CD4-positive, CD25-positive, alpha-beta regulatory T cell (primary cell): ENCODE measurements around the gene AGPAT4. TPM values are rescaled to one million over a fixed set of nuclear protein-coding genes. Genes with fewer than 3 reads are reported as not detected.

Experiments used
- ATAC-seq, 2 donors: fragments of 150-1000 bp; cut with Tn5 transposase; one replicate each; pipeline ENCODE4 v1.10.0; 2021; ENCODE audit warnings: low read depth in 2 of 2, moderate number of reproducible peaks in 2 of 2, moderate library complexity in 1 of 2
- DNase-seq, 3 donors: peaks; one replicate each; pipeline versions ENCODE4 v3.0.0 to v3.0.0-alpha.2; 2012 to 2022; ENCODE audit warnings: mixed read lengths in 1 of 3
- H3K27ac ChIP-seq: one replicate; pipeline ENCODE4 v1.7.0; 2013; ENCODE audit warnings: mild to moderate bottlenecking, low read length; ENCODE audit not compliant: insufficient read depth, poor library complexity, severe bottlenecking
- H3K27me3 ChIP-seq: one replicate; pipeline ENCODE4 v1.7.0; 2013; ENCODE audit warnings: low read length; ENCODE audit not compliant: control insufficient read depth, insufficient read depth
- H3K36me3 ChIP-seq: one replicate; pipeline ENCODE4 v1.7.0; 2013; ENCODE audit warnings: mild to moderate bottlenecking, low read length, moderate library complexity; ENCODE audit not compliant: control insufficient read depth, insufficient read depth
- H3K4me1 ChIP-seq: 2 replicates; pipeline ENCODE4 v1.7.0; 2013; ENCODE audit warnings: mild to moderate bottlenecking, low read length; ENCODE audit not compliant: insufficient read depth, control insufficient read depth, poor library complexity, severe bottlenecking
- H3K4me3 ChIP-seq: one replicate; pipeline ENCODE4 v1.7.0; 2013; ENCODE audit warnings: low read depth, mild to moderate bottlenecking, low read length, moderate library complexity
- H3K9me3 ChIP-seq, 2 experiments: 1 replicate in 1 of 2; 2 replicates in 1 of 2; pipeline ENCODE4 v1.7.0; 2013; ENCODE audit warnings: low read length in 2 of 2, mild to moderate bottlenecking in 1 of 2, moderate library complexity in 1 of 2; ENCODE audit not compliant: control insufficient read depth in 2 of 2
- H3K27ac Mint-ChIP-seq, 3 donors: one replicate each; pipeline ENCODE4 v1.8.0; 2020 to 2022; ENCODE audit warnings: mild to moderate bottlenecking in 3 of 3, mixed read lengths in 3 of 3, moderate library complexity in 2 of 3
- H3K27me3 Mint-ChIP-seq: one replicate; pipeline ENCODE4 v1.8.0; 2022; ENCODE audit warnings: mild to moderate bottlenecking, mixed read lengths
- H3K36me3 Mint-ChIP-seq: one replicate; pipeline ENCODE4 v1.8.0; 2020; ENCODE audit warnings: mixed read lengths
- H3K4me1 Mint-ChIP-seq, 4 donors: one replicate each; pipeline ENCODE4 v1.8.0; 2020 to 2022; ENCODE audit warnings: mixed read lengths in 4 of 4, mild to moderate bottlenecking in 1 of 4
- H3K4me3 Mint-ChIP-seq, 4 donors: one replicate each; pipeline ENCODE4 v1.8.0; 2020 to 2022; ENCODE audit warnings: mild to moderate bottlenecking in 4 of 4, mixed read lengths in 4 of 4, moderate library complexity in 3 of 4
- H3K9me3 Mint-ChIP-seq, 7 donors: one replicate each; pipeline ENCODE4 v1.8.0; 2020 to 2022; ENCODE audit warnings: mixed read lengths in 7 of 7, mild to moderate bottlenecking in 3 of 7, moderate library complexity in 2 of 7
- polyA plus RNA-seq, 4 donors: library from polyadenylated mRNA; unstranded; fragments of 300-500 nt; fragmentation: Illumina TruSeq; gene quantifications; one replicate each; pipeline ENCODE4 v1.2.3, GENCODE V29; 2021
- total RNA-seq: library from RNA; stranded (reverse); gene quantifications from one replicate; pipeline ENCODE4 v1.2.3, GENCODE V29; 2022

The AGPAT4 gene
- total and polyA plus RNA-seq, 5 donors from 2014 or later, result 2.4 to 14.6 (median 4.1) TPM

DNA sequence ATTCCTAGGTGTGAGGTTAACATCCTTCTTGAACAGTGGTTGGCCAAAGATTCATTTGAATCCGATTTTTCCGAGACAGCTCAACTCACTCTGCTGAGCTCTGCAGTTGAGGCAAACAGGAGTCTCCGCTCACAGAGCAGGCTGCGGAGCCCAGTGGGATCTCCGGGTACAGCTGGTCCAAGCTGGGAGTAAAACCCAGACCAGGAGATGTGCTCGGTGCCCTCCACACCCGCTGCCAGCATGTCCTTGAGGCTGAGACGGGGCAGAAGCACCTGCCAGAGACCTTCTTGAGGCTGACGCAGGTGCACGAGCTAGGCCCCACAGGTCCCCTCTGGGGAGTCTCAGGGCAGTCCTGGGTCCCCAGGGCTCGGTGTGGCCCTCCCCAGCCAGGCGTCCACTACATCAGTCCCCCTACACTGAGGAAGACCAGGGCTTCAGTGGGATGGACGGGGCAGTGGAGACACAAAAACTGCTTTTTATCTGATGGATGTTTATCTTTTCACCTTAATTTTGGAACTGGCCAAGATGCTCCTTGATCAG lies 119.0 kb downstream of the AGPAT4 start:
- peak overlapping the region in 1 of 3 donors; percentile 60 for H3K27ac Mint-ChIP-seq

DNA sequence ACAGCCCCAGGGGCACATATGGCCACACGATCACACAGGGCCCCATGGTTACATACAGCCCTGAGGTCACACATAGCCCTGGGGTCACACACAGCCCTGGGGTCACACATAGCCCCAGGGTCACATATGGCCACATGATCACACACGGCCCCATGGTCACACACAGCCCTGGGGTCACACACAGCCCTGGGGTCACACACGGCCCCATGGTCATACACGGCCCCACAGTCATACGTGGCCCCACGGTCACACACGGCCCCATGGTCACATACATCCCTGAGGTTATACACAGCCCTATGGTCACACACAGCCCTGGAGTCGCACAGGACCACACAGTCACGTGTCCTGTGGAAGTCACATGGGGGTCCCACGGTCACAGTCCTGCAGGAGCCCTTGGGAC lies 120.1 kb downstream of the AGPAT4 start:
- H3K4me1 ChIP-seq, result no peaks in the 10 kb centered on the region
- Mint-ChIP-seq H3K4me1 (peaks cover 0 to 4% (median 0%) of the 10 kb centered on the region in 4 donors), H3K36me3 (peaks cover 8% of the 10 kb centered on the region), H3K9me3 (peaks cover 0 to 7% (median 2%) of the 10 kb centered on the region in 7 donors), H3K27ac (no peak overlapping the region), H3K4me3 (no peak overlapping the region), H3K27me3 (no peaks in the 10 kb centered on the region)
- no peak for DNase-seq
- no peak overlapping the region for H3K4me3 ChIP-seq
- ATAC-seq, result no peak
- no peak overlapping the region for H3K27ac ChIP-seq
- no peaks in the 10 kb centered on the region for H3K36me3 ChIP-seq
- no peaks in the 10 kb centered on the region for H3K27me3 ChIP-seq
- no peaks in the 10 kb centered on the region for H3K9me3 ChIP-seq

More for the DNA sequence above, 119.0 kb downstream of the AGPAT4 start:
- peaks cover 0 to 4% (median 0%) of the 10 kb centered on the region in 4 donors for H3K4me1 Mint-ChIP-seq
- no peaks in the 10 kb centered on the region for H3K27me3 Mint-ChIP-seq
- no peaks in the 10 kb centered on the region for H3K9me3 ChIP-seq
- no peak overlapping the region for H3K27ac ChIP-seq
- no peak for DNase-seq
- H3K36me3 ChIP-seq, result no peaks in the 10 kb centered on the region
- H3K4me3 ChIP-seq, result no peak overlapping the region
- H3K9me3 Mint-ChIP-seq, result peaks cover 0 to 7% (median 2%) of the 10 kb centered on the region in 7 donors
- H3K4me3 Mint-ChIP-seq, result no peak overlapping the region
- no peaks in the 10 kb centered on the region for H3K4me1 ChIP-seq
- ATAC-seq, result no peak
- peaks cover 12% of the 10 kb centered on the region for H3K36me3 Mint-ChIP-seq
- H3K27me3 ChIP-seq, result no peaks in the 10 kb centered on the region

DNA sequence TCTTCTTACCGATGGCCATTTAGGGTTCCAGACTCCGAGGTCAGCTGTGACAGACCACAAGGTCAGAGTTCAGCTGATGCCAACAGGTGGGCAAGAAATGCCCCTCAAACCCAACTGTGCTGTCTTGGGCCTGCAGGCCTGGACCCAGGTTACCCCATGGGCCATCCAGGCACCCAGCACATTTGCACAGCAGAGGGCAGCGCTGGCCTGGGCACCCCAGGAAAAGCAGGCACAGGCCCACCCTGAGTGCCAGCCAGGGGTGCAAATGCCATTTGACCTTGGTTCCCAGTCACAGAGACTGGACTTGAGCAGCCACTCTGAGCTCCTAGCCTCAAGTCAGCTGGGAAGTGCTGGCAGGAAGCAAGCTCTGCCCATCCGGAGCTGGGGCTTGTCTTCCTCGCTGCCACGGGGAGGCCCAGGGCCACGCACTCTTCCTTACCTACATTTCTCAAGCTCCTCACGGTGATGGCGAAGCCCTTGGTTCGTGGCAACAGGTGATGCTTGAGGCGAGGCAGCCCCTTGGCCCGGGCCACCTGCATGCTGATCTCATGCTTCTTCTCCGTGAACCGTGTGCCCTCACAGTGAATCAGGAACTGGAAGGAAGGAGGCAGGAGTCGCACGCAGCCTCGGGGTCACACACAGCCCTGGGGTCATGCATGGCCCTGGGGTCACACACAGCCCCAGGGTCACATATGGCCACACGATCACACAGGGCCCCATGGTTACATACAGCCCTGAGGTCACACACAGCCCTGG lies 120.8 kb downstream of the AGPAT4 start:
- no peak overlapping the region for H3K27ac Mint-ChIP-seq
- no peaks in the 10 kb centered on the region for H3K27me3 ChIP-seq
- ATAC-seq, result no peak
- no peak overlapping the region for H3K27ac ChIP-seq
- no peaks in the 10 kb centered on the region for H3K4me1 ChIP-seq
- peaks cover 0 to 5% (median 2%) of the 10 kb centered on the region in 7 donors for H3K9me3 Mint-ChIP-seq
- H3K4me3 ChIP-seq, result no peak overlapping the region
- peaks cover 5% of the 10 kb centered on the region for H3K36me3 Mint-ChIP-seq
- no peaks in the 10 kb centered on the region for H3K9me3 ChIP-seq
- H3K4me3 Mint-ChIP-seq, result no peak overlapping the region
- H3K4me1 Mint-ChIP-seq, result peaks cover 0 to 1% (median 0%) of the 10 kb centered on the region in 4 donors
- no peaks in the 10 kb centered on the region for H3K36me3 ChIP-seq
- no peaks in the 10 kb centered on the region for H3K27me3 Mint-ChIP-seq
- peak in 1 of 3 donors; percentile 11 for DNase-seq

DNA sequence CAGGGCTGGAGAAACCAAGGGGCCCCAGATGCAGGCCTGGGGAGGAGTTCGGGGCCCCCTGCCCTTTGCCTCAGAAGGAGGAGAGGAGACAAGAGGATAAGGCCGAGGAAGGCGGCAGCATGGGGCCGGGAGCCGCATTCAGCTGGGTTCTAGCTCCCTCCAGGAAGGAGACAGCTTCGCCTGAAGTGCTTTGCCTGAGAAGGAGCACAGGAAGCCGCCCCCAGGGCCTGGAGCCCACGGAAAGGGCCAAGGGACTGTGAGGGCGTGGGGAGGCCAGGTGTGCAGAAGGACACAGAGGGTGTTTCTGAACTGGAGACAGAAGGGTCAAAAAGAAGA lies 121.4 kb downstream of the AGPAT4 start:
- no peak overlapping the region for H3K4me3 Mint-ChIP-seq
- H3K27me3 Mint-ChIP-seq, result no peaks in the 10 kb centered on the region
- no peaks in the 10 kb centered on the region for H3K36me3 ChIP-seq
- ATAC-seq (no peak), DNase-seq (no peak)
- H3K9me3 Mint-ChIP-seq, result peaks cover 0 to 2% (median 0%) of the 10 kb centered on the region in 7 donors
- H3K4me1 Mint-ChIP-seq, result no peaks in the 10 kb centered on the region
- H3K27ac ChIP-seq, result no peak overlapping the region
- no peak overlapping the region for H3K27ac Mint-ChIP-seq
- no peaks in the 10 kb centered on the region for H3K27me3 ChIP-seq
- no peak overlapping the region for H3K4me3 ChIP-seq
- H3K36me3 Mint-ChIP-seq, result no peaks in the 10 kb centered on the region
- H3K4me1 ChIP-seq, result no peaks in the 10 kb centered on the region
- H3K9me3 ChIP-seq, result no peaks in the 10 kb centered on the region

DNA sequence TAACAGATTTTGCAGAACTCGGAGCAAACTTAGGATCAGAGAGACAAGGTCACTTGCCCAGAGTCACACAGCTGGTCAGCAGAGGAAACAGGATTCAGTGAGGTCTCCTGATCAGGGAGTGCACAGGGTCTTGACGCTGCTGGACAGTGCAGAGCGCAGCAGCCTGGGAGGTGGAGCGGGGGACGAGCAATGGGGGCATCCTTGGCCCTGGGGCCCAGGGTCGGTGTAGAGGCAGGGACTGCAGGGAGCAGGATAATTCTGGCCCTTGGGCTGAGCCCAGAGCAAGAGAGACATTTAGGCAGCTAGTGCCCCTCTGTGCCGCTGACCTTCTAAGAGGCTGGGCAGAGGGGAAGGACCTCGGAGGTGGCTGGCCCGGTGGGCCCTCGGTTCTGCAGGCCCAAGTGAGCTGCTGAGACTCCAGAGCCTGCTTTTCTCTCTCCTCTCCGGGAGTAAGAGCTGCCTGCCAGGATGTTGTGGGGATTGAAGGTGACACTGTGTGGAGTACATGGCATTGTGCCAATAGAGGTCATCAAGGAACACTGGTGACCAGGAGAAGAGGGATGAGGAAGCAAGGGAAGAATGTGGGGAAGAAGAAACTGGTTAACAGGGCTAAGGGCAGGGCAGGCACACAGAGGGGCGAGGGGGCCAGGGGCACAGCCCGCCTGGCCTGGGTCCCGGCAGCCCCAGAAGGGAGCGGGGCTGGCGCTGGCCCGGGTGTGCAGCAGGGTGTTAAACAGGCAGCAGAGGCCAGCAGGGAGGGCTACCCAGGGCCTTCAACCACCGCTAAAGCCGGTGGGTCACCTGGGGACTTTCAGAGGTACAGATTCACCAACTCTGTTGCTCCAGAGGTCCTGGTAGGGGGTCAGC lies 122.0 kb downstream of the AGPAT4 start:
- DNase-seq (no peak), ATAC-seq (no peak)
- H3K4me1 Mint-ChIP-seq, result no peaks in the 10 kb centered on the region
- Histone ChIP-seq H3K27me3 (no peaks in the 10 kb centered on the region), H3K36me3 (no peaks in the 10 kb centered on the region), H3K4me1 (no peaks in the 10 kb centered on the region), H3K4me3 (no peak overlapping the region), H3K27ac (no peak overlapping the region), H3K9me3 (no peaks in the 10 kb centered on the region)
- peak overlapping the region in 1 of 3 donors; percentile 41 for H3K27ac Mint-ChIP-seq
- no peaks in the 10 kb centered on the region for H3K27me3 Mint-ChIP-seq
- H3K9me3 Mint-ChIP-seq, result peaks cover 0 to 1% (median 0%) of the 10 kb centered on the region in 7 donors
- H3K36me3 Mint-ChIP-seq, result peaks cover under 1% of the 10 kb centered on the region
- H3K4me3 Mint-ChIP-seq, result no peak overlapping the region

DNA sequence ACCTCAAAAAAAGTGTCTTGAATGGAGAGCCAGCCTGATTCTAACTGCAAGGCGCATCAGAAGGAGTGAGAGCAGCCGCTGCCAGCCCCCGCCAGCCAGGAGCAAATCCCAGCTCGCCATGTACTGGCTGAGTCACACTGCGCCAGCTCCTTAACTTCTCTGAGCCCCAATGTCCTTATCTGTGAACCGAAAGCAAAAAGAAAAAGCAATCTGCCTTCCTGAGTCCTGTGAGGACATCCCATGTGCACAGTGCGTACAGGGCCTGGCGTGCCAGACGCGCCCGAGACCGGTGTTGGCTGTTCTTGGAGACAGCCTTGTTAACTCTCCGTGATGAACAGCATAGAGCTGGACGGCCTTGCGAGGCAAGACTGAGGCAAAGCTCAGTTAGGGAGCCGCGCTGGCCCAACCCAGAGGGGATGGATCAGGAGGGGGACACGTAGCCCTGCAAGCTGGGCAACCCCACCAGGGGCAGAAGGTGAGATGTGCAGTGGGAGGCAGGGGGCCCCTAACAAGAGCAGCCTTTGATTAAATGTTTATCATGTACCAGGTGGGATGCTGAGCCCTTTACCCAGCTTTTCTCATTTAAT lies 122.7 kb downstream of the AGPAT4 start:
- Histone ChIP-seq H3K27me3 (no peaks in the 10 kb centered on the region), H3K4me3 (no peak overlapping the region), H3K9me3 (no peaks in the 10 kb centered on the region), H3K27ac (no peak overlapping the region), H3K36me3 (no peaks in the 10 kb centered on the region), H3K4me1 (no peaks in the 10 kb centered on the region)
- Mint-ChIP-seq H3K36me3 (peaks cover 6% of the 10 kb centered on the region), H3K27me3 (no peaks in the 10 kb centered on the region), H3K4me1 (no peaks in the 10 kb centered on the region), H3K9me3 (no peaks in the 10 kb centered on the region), H3K4me3 (no peak overlapping the region), H3K27ac (peak overlapping the region in 1 of 3 donors; percentile 41)
- DNase-seq (no peak), ATAC-seq (no peak)

DNA sequence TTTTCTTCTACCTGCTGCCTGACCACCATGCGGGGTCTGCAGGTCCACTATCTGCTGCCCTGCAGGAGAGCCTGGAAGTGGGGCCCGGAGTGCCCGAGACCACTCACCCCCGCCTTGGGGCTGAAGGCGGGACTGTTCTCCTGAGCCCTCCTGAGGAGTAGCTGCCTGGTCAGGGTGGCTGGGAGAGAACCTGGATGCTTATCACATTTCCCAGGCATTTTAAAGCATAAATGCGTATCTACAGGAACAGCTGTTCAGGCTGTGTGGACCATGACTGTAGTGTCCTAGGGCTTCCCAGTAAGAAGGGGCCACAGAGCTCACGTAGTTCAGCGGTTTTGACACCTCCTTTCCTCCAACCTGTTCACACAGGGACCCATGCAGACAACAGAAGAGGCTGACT lies 123.3 kb downstream of the AGPAT4 start:
- peaks cover 6% of the 10 kb centered on the region for H3K36me3 Mint-ChIP-seq
- H3K27ac Mint-ChIP-seq, result no peak overlapping the region
- no peaks in the 10 kb centered on the region for H3K27me3 ChIP-seq
- no peaks in the 10 kb centered on the region for H3K4me1 ChIP-seq
- no peaks in the 10 kb centered on the region for H3K36me3 ChIP-seq
- H3K4me3 Mint-ChIP-seq, result no peak overlapping the region
- H3K4me3 ChIP-seq, result no peak overlapping the region
- H3K9me3 Mint-ChIP-seq, result no peaks in the 10 kb centered on the region
- no peak for ATAC-seq
- no peaks in the 10 kb centered on the region for H3K9me3 ChIP-seq
- no peak overlapping the region for H3K27ac ChIP-seq
- H3K27me3 Mint-ChIP-seq, result no peaks in the 10 kb centered on the region
- no peaks in the 10 kb centered on the region for H3K4me1 Mint-ChIP-seq
- DNase-seq, result no peak
